ENCODE results near the gene FXN.
"Not testable (repeated sequence)": the region's sequence is repeated elsewhere in the genome, so short reads cannot be mapped to it uniquely, and the experiment has no call there.

Gene FXN

GRCh38 chr9:69104830-69105527, 69.4 kb downstream of the FXN start:
- POLR2A ChIA-PET: no interaction called here
- H3K4me3 ChIP-seq (ENCODE audit: low read depth, low read length): no peak overlapping the region
- DNase-seq (ENCODE audit: low read depth, low spot score): no peak
- CTCF ChIA-PET: interaction anchor here (1.4 kb wide), 1 partner anchor 89 kb away, joined by 4 read pairs; no protein-coding TSS in a partner anchor
- TF ChIP-seq CTCF (IDR thresholded peaks at IDR 0.05; ENCODE audit: insufficient read depth, low read length, missing control alignments): no peak

GRCh38 chr9:69107771-69108170, 72.2 kb downstream of the FXN start:
- ChIA-PET CTCF (no interaction called here), POLR2A (no interaction called here)
- no peak overlapping the region for H3K4me3 ChIP-seq (ENCODE audit: low read depth, low read length)
- TF ChIP-seq CTCF (IDR thresholded peaks at IDR 0.05; ENCODE audit: insufficient read depth, low read length, missing control alignments): no peak
- DNase-seq (ENCODE audit: low read depth, low spot score): no peak

- DNase-seq (ENCODE audit: low read depth, low spot score); H3K4me3 ChIP-seq (ENCODE audit: low read depth, low read length); CTCF ChIA-PET; POLR2A ChIA-PET: not testable (repeated sequence)
Observed at GRCh38 chr9:69108706-69109105, 73.2 kb downstream of the FXN start.

GRCh38 chr9:69109152-69109551, 73.6 kb downstream of the FXN start:
- no peak for DNase-seq (ENCODE audit: low read depth, low spot score)
- no peak overlapping the region for H3K4me3 ChIP-seq (ENCODE audit: low read depth, low read length)
- ChIA-PET POLR2A (no interaction called here), CTCF (interaction anchor here (0.6 to 1.0 kb wide), 2 partner anchors 12 to 35 kb away, joined by 3 to 4 read pairs; no protein-coding TSS in a partner anchor)
- TF ChIP-seq CTCF (IDR thresholded peaks at IDR 0.05; ENCODE audit: insufficient read depth, low read length, missing control alignments): no peak

- DNase-seq (ENCODE audit: low read depth, low spot score); H3K4me3 ChIP-seq (ENCODE audit: low read depth, low read length); CTCF ChIA-PET; POLR2A ChIA-PET: not testable (repeated sequence)
Observed at GRCh38 chr9:69112646-69113045, 77.1 kb downstream of the FXN start.

GRCh38 chr9:69115621-69116020, 80.1 kb downstream of the FXN start:
- TF ChIP-seq CTCF (IDR thresholded peaks at IDR 0.05; ENCODE audit: insufficient read depth, low read length, missing control alignments): no peak

GRCh38 chr9:69118656-69119055, 83.1 kb downstream of the FXN start:
- ChIA-PET CTCF (no interaction called here), POLR2A (no interaction called here)
- TF ChIP-seq CTCF (IDR thresholded peaks at IDR 0.05; ENCODE audit: insufficient read depth, low read length, missing control alignments): no peak
- no peak for DNase-seq (ENCODE audit: low read depth, low spot score)
- no peak overlapping the region for H3K4me3 ChIP-seq (ENCODE audit: low read depth, low read length)

More at GRCh38 chr9:69115621-69116020, 80.1 kb downstream of the FXN start:
- CTCF ChIA-PET: no interaction called here
- no peak overlapping the region for H3K4me3 ChIP-seq (ENCODE audit: low read depth, low read length)
- DNase-seq (ENCODE audit: low read depth, low spot score): no peak
- POLR2A ChIA-PET: no interaction called here
